Activated CD4-positive, alpha-beta memory T cell treated with anti-CD3 and anti-CD28 coated beads, Interleukin-2, amount 10 ng/mL, durations not matched to agents 7 days and 5 days (primary cell): Measurements from ENCODE around the gene NT5DC3. TPM values are rescaled to one million over a fixed set of nuclear protein-coding genes. Genes with fewer than 3 reads are reported as not detected.
A peak's percentile ranks its signal among the peaks of the same experiment; 100 is the strongest.

Experiments
- CTCF ChIA-PET: fragments of 350-600 bp; sonication (Branson Sonifier 250); formaldehyde crosslinking; loops from one replicate; lab custom pipeline; 2021; ENCODE audit warnings: antibody characterized with exemption, inconsistent platforms; lab: Charles Lee
- POLR2A ChIA-PET: fragments of 350-600 bp; sonication (Branson Sonifier 250); formaldehyde crosslinking; loops from one replicate; lab custom pipeline; 2021; ENCODE audit warnings: antibody characterized with exemption; lab: Charles Lee
- DNase-seq: peaks from one replicate; pipeline ENCODE4 v3.0.0-alpha.2; 2020
- H3K27ac Mint-ChIP-seq: one replicate; pipeline ENCODE4 v1.8.0; 2021; ENCODE audit warnings: mild to moderate bottlenecking, mixed read lengths
- H3K27me3 Mint-ChIP-seq: one replicate; pipeline ENCODE4 v1.8.0; 2021; ENCODE audit warnings: mixed read lengths
- H3K36me3 Mint-ChIP-seq: one replicate; pipeline ENCODE4 v1.8.0; 2021; ENCODE audit warnings: low read depth, mixed read lengths
- H3K4me1 Mint-ChIP-seq: one replicate; pipeline ENCODE4 v1.8.0; 2021; ENCODE audit warnings: mixed read lengths
- H3K4me3 Mint-ChIP-seq: one replicate; pipeline ENCODE4 v1.8.0; 2021; ENCODE audit warnings: mild to moderate bottlenecking, mixed read lengths
- H3K9me3 Mint-ChIP-seq: one replicate; pipeline ENCODE4 v1.8.0; 2021; ENCODE audit warnings: mixed read lengths
- total RNA-seq, 2 experiments: library from RNA; stranded (reverse); gene quantifications; one replicate each; pipeline ENCODE4 v1.2.3, GENCODE V29; 2021

The NT5DC3 gene
- total RNA-seq, 2 experiments from 2014 or later = 3.2 to 3.4 TPM

GRCh38 chr12:103877934-103878510, 37.0 kb upstream of the NT5DC3 start:
- CTCF ChIA-PET = interaction anchor here (0.6 to 2.2 kb wide), 9 partner anchors 9 to 247 kb away, joined by 3 to 15 read pairs (median 4); partner anchors contain the start of gene TDG
- Mint-ChIP-seq H3K27ac (no peak overlapping the region), H3K4me1 (peaks cover 21% of the 10 kb centered on the region), H3K36me3 (no peaks in the 10 kb centered on the region), H3K4me3 (no peak overlapping the region), H3K9me3 (no peaks in the 10 kb centered on the region), H3K27me3 (peaks cover 1% of the 10 kb centered on the region)
- DNase-seq = peak; percentile 63
- POLR2A ChIA-PET = interaction anchor here (1.0 kb wide), 1 partner anchor 52 kb away, joined by 3 read pairs; the partner anchor contains the start of gene HSP90B1

GRCh38 chr12:103877288-103877687, 36.3 kb upstream of the NT5DC3 start:
- Mint-ChIP-seq H3K4me1 (peaks cover 21% of the 10 kb centered on the region), H3K27ac (no peak overlapping the region), H3K9me3 (no peaks in the 10 kb centered on the region), H3K27me3 (peaks cover 1% of the 10 kb centered on the region), H3K4me3 (no peak overlapping the region), H3K36me3 (no peaks in the 10 kb centered on the region)
- POLR2A ChIA-PET = no interaction called here
- CTCF ChIA-PET = interaction anchor here (0.7 to 2.2 kb wide), 8 partner anchors 10 to 248 kb away, joined by 3 to 15 read pairs (median 4); partner anchors contain the start of gene TDG
- no peak for DNase-seq

GRCh38 chr12:103875666-103876065, 34.6 kb upstream of the NT5DC3 start:
- Mint-ChIP-seq H3K27me3 (peaks cover 4% of the 10 kb centered on the region), H3K4me3 (no peak overlapping the region), H3K9me3 (no peaks in the 10 kb centered on the region), H3K36me3 (no peaks in the 10 kb centered on the region), H3K4me1 (peaks cover 17% of the 10 kb centered on the region), H3K27ac (no peak overlapping the region)
- DNase-seq = no peak
- ChIA-PET CTCF (interaction anchor here (0.6 kb wide), 1 partner anchor 51 kb away, joined by 3 read pairs; no protein-coding TSS in a partner anchor), POLR2A (no interaction called here)

GRCh38 chr12:103868215-103868614, 27.2 kb upstream of the NT5DC3 start:
- H3K9me3 Mint-ChIP-seq = no peaks in the 10 kb centered on the region
- no peaks in the 10 kb centered on the region for H3K4me1 Mint-ChIP-seq
- H3K4me3 Mint-ChIP-seq = no peak overlapping the region
- ChIA-PET POLR2A (no interaction called here), CTCF (no interaction called here)
- no peak for DNase-seq
- no peak overlapping the region for H3K27ac Mint-ChIP-seq
- H3K36me3 Mint-ChIP-seq = no peaks in the 10 kb centered on the region
- peaks cover 7% of the 10 kb centered on the region for H3K27me3 Mint-ChIP-seq

GRCh38 chr12:103865151-103865730, 24.2 kb upstream of the NT5DC3 start:
- no peak overlapping the region for H3K27ac Mint-ChIP-seq
- no peak overlapping the region for H3K4me3 Mint-ChIP-seq
- ChIA-PET POLR2A (no interaction called here), CTCF (interaction anchor here (1.0 kb wide), 1 partner anchor 38 kb away, joined by 3 read pairs; no protein-coding TSS in a partner anchor)
- no peaks in the 10 kb centered on the region for H3K9me3 Mint-ChIP-seq
- no peaks in the 10 kb centered on the region for H3K4me1 Mint-ChIP-seq
- DNase-seq = no peak
- peaks cover 5% of the 10 kb centered on the region for H3K27me3 Mint-ChIP-seq
- H3K36me3 Mint-ChIP-seq = no peaks in the 10 kb centered on the region

- Mint-ChIP-seq H3K4me1 (no peaks in the 10 kb centered on the region), H3K4me3 (no peak overlapping the region), H3K27ac (no peak overlapping the region), H3K27me3 (no peaks in the 10 kb centered on the region), H3K9me3 (no peaks in the 10 kb centered on the region), H3K36me3 (no peaks in the 10 kb centered on the region)
- ChIA-PET CTCF (interaction anchor here (1.0 kb wide), 1 partner anchor 39 kb away, joined by 3 read pairs; no protein-coding TSS in a partner anchor), POLR2A (no interaction called here)
- no peak for DNase-seq
Observed at GRCh38 chr12:103864710-103865109, 23.7 kb upstream of the NT5DC3 start.

GRCh38 chr12:103858953-103859601, 18.0 kb upstream of the NT5DC3 start:
- ChIA-PET CTCF (no interaction called here), POLR2A (no interaction called here)
- no peaks in the 10 kb centered on the region for H3K9me3 Mint-ChIP-seq

GRCh38 chr12:103858335-103858734, 17.3 kb upstream of the NT5DC3 start:
- Mint-ChIP-seq H3K27ac (no peak overlapping the region), H3K27me3 (peaks cover 2% of the 10 kb centered on the region), H3K36me3 (no peaks in the 10 kb centered on the region), H3K9me3 (no peaks in the 10 kb centered on the region), H3K4me1 (no peaks in the 10 kb centered on the region), H3K4me3 (no peak overlapping the region)
- ChIA-PET POLR2A (no interaction called here), CTCF (no interaction called here)
- no peak for DNase-seq

More at GRCh38 chr12:103858953-103859601, 18.0 kb upstream of the NT5DC3 start:
- H3K27ac Mint-ChIP-seq = no peak overlapping the region
- H3K27me3 Mint-ChIP-seq = no peaks in the 10 kb centered on the region
- no peak overlapping the region for H3K4me3 Mint-ChIP-seq
- no peaks in the 10 kb centered on the region for H3K4me1 Mint-ChIP-seq
- no peak for DNase-seq
- H3K36me3 Mint-ChIP-seq = no peaks in the 10 kb centered on the region

GRCh38 chr12:103857164-103857563, 16.1 kb upstream of the NT5DC3 start:
- POLR2A ChIA-PET = no interaction called here
- no peaks in the 10 kb centered on the region for H3K36me3 Mint-ChIP-seq
- no peak for DNase-seq
- CTCF ChIA-PET = interaction anchor here (0.7 kb wide), 2 partner anchors 53 to 66 kb away, joined by 3 read pairs; no protein-coding TSS in a partner anchor
- no peaks in the 10 kb centered on the region for H3K9me3 Mint-ChIP-seq
- H3K27ac Mint-ChIP-seq = no peak overlapping the region
- peaks cover 2% of the 10 kb centered on the region for H3K27me3 Mint-ChIP-seq
- no peaks in the 10 kb centered on the region for H3K4me1 Mint-ChIP-seq
- H3K4me3 Mint-ChIP-seq = no peak overlapping the region

GRCh38 chr12:103855896-103856657, 15.0 kb upstream of the NT5DC3 start:
- H3K9me3 Mint-ChIP-seq = no peaks in the 10 kb centered on the region
- POLR2A ChIA-PET = no interaction called here

GRCh38 chr12:103855036-103855712, 14.1 kb upstream of the NT5DC3 start:
- H3K27me3 Mint-ChIP-seq = peaks cover 2% of the 10 kb centered on the region
- H3K9me3 Mint-ChIP-seq = no peaks in the 10 kb centered on the region
- H3K4me1 Mint-ChIP-seq = no peaks in the 10 kb centered on the region
- H3K36me3 Mint-ChIP-seq = no peaks in the 10 kb centered on the region
- DNase-seq = no peak
- ChIA-PET CTCF (no interaction called here), POLR2A (no interaction called here)
- no peak overlapping the region for H3K27ac Mint-ChIP-seq
- H3K4me3 Mint-ChIP-seq = no peak overlapping the region

More at GRCh38 chr12:103855896-103856657, 15.0 kb upstream of the NT5DC3 start:
- no peaks in the 10 kb centered on the region for H3K36me3 Mint-ChIP-seq
- peaks cover 2% of the 10 kb centered on the region for H3K27me3 Mint-ChIP-seq
- no peak for DNase-seq
- H3K4me3 Mint-ChIP-seq = no peak overlapping the region
- H3K27ac Mint-ChIP-seq = no peak overlapping the region
- CTCF ChIA-PET = no interaction called here
- no peaks in the 10 kb centered on the region for H3K4me1 Mint-ChIP-seq

- no peak overlapping the region for H3K4me3 Mint-ChIP-seq
- no peaks in the 10 kb centered on the region for H3K36me3 Mint-ChIP-seq
- POLR2A ChIA-PET = no interaction called here
- H3K27me3 Mint-ChIP-seq = peaks cover 5% of the 10 kb centered on the region
- no peaks in the 10 kb centered on the region for H3K4me1 Mint-ChIP-seq
- H3K27ac Mint-ChIP-seq = no peak overlapping the region
- CTCF ChIA-PET = no interaction called here
- H3K9me3 Mint-ChIP-seq = no peaks in the 10 kb centered on the region
- DNase-seq = no peak
Observed at GRCh38 chr12:103854372-103854973, 13.4 kb upstream of the NT5DC3 start.
